NCI-H1092 treated with DMSO at 0.1 percent for 48 hours (cell line): ENCODE data around the gene DMXL1.

Source experiments
- DNase-seq: peaks from one replicate; lab custom pipeline; 2025; lab: John Stamatoyannopoulos, UW

The DMXL1 gene

GRCh38 chr5:119269061-119269944 lies 198.4 kb downstream of the DMXL1 start:
- DNase-seq: peak; percentile 19

- no peak for DNase-seq
Observed at GRCh38 chr5:119270121-119270565, 199.3 kb downstream of the DMXL1 start.

- DNase-seq: no peak
Observed at GRCh38 chr5:119270960-119271757, 200.3 kb downstream of the DMXL1 start.

GRCh38 chr5:119271758-119272730 lies 201.2 kb downstream of the DMXL1 start:
- no peak for DNase-seq

- DNase-seq: no peak
Observed at GRCh38 chr5:119273391-119273839, 202.5 kb downstream of the DMXL1 start.

GRCh38 chr5:119274030-119274766 lies 203.3 kb downstream of the DMXL1 start:
- DNase-seq: no peak

- DNase-seq: no peak
Observed at GRCh38 chr5:119274767-119275130, 203.9 kb downstream of the DMXL1 start.

GRCh38 chr5:119275146-119275545 lies 204.3 kb downstream of the DMXL1 start:
- DNase-seq: no peak

- no peak for DNase-seq
Observed at GRCh38 chr5:119275601-119276173, 204.8 kb downstream of the DMXL1 start.

- no peak for DNase-seq
Observed at GRCh38 chr5:119276978-119277377, 206.1 kb downstream of the DMXL1 start.

GRCh38 chr5:119279093-119279492 lies 208.2 kb downstream of the DMXL1 start:
- DNase-seq: no peak

- DNase-seq: no peak
Observed at GRCh38 chr5:119280380-119280779, 209.5 kb downstream of the DMXL1 start.

GRCh38 chr5:119282628-119283027 lies 211.7 kb downstream of the DMXL1 start:
- no peak for DNase-seq

- no peak for DNase-seq
Observed at GRCh38 chr5:119284031-119284430, 213.1 kb downstream of the DMXL1 start.

- no peak for DNase-seq
Observed at GRCh38 chr5:119285070-119285916, 214.4 kb downstream of the DMXL1 start.

- DNase-seq: no peak
Observed at GRCh38 chr5:119286511-119287488, 215.9 kb downstream of the DMXL1 start.

GRCh38 chr5:119287547-119288111 lies 216.7 kb downstream of the DMXL1 start:
- no peak for DNase-seq

GRCh38 chr5:119288379-119289033 lies 217.6 kb downstream of the DMXL1 start:
- DNase-seq: no peak
